ENCODE measurements around the gene NUDT16. TPM values are rescaled to one million over a fixed set of nuclear protein-coding genes. Genes with fewer than 3 reads are reported as not detected.
A peak's percentile ranks its signal among the peaks of the same experiment; 100 is the strongest.

The NUDT16 gene
- total and polyA plus RNA-seq, 9 of the 15 experiments (the other 6 are each of a cell fraction or from before 2014, with no cell fraction given) = 1.5 to 11.4 (median 7.6) TPM

- Histone ChIP-seq H3K4me3 (no peak overlapping the region), H3K4me1 (replicated peaks in 1 of 2; ENCODE audit: control insufficient read depth in 2 of 2, insufficient read depth in 2 of 2, low read length in 2 of 2) (no peaks in the 10 kb centered on the region), H4K20me1 (replicated peaks; ENCODE audit: control insufficient read depth, insufficient read depth, low read length) (no peaks in the 10 kb centered on the region), H3K79me2 (ENCODE audit: control insufficient read depth, insufficient read depth, low read length) (no peaks in the 10 kb centered on the region), H3K9ac (ENCODE audit: insufficient read depth in 1 of 2, low read depth in 2 of 2, low read length in 2 of 2) (no peak overlapping the region), H3K27ac (ENCODE audit: extremely low read depth, low read depth, low read length) (no peak overlapping the region), H3K9me3 (replicated peaks; ENCODE audit: control insufficient read depth, insufficient read depth, low read depth, low read length) (no peaks in the 10 kb centered on the region), H3K4me2 (ENCODE audit: insufficient read depth, low read length) (no peak overlapping the region), H3K27me3 (ENCODE audit: control insufficient read depth in 2 of 2, insufficient read depth in 2 of 2, low read length in 2 of 2) (peaks cover 0 to 6% of the 10 kb centered on the region in 2 experiments; a peak in 3 of 5 replicates), H2AFZ (ENCODE audit: low read depth, low read length) (no peak overlapping the region), H3K9me1 (ENCODE audit: control insufficient read depth, insufficient read depth, low read length) (no peaks in the 10 kb centered on the region), H3K36me3 (ENCODE audit: control insufficient read depth, insufficient read depth, low read length) (no peaks in the 10 kb centered on the region)
- ChIA-PET CTCF (ENCODE audit: low intra/inter-chr PET ratio) (no interaction called here), POLR2A (interaction anchor here (0.6 kb wide), 1 partner anchor 9 kb away, joined by 3 read pairs; no protein-coding TSS in a partner anchor)
- in situ Hi-C loops (cut with MboI) (no loop called here), intact Hi-C loops (cut with micrococcal nuclease) (no loop called here)
- no peak for TF ChIP-seq MTA3 (IDR thresholded peaks at IDR 0.05; ENCODE audit: borderline replicate concordance)
- no peak for TF ChIP-seq PKNOX1 (IDR thresholded peaks at IDR 0.05)
- no peak for DNase-seq (ENCODE audit: extremely low read depth in 1 of 4, low spot score in 3 of 4)
- no TSS peak for BruUV-seq (replicated peaks)
- no peak for FAIRE-seq
- ATAC-seq = no peak
- WGBS (ENCODE audit: insufficient coverage, low coverage, missing lambda C conversion rate) = 0% methylated on average over 3 of the region's 3 CpGs
Observed at GRCh38 chr3:131401978-131402377, 20.4 kb downstream of the NUDT16 start.

DNA sequence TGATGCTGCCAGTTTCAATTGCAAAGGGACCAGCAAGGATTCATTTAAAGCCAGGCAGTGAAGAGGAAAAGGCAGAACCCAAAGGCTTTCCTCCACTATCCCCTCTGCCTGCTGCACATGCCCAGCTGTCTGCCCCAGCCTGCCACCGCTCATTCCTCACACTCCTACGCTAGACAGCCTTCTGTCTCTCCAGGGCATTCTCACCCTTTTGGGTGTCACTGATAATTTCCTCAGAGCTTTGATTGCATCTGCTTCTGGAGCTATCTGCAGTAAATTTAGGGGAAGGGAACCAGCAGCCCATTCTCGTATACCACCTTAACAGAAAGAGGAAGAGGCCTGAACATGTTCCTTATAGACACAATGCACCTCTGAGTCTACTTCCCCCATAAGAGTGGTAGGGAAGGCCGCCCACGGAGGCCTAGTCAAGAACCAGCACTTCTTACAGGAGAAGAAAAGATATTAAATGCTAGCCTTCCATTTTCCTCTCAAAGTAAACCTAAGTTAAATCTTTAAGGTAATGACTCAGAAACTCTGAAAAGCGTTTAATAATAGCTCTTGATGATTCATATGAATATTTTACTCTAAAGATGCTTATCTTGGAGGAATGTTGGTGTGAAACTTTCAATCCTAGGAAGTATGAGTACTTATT, 20.9 kb downstream of the NUDT16 start:
- Histone ChIP-seq H3K36me3 (ENCODE audit: control insufficient read depth, insufficient read depth, low read length) (no peaks in the 10 kb centered on the region), H3K4me3 (no peak overlapping the region), H3K27ac (ENCODE audit: extremely low read depth, low read depth, low read length) (no peak overlapping the region), H2AFZ (ENCODE audit: low read depth, low read length) (no peak overlapping the region), H3K9me1 (ENCODE audit: control insufficient read depth, insufficient read depth, low read length) (no peaks in the 10 kb centered on the region), H3K9ac (ENCODE audit: insufficient read depth in 1 of 2, low read depth in 2 of 2, low read length in 2 of 2) (no peak overlapping the region), H3K79me2 (ENCODE audit: control insufficient read depth, insufficient read depth, low read length) (no peaks in the 10 kb centered on the region), H3K9me3 (replicated peaks; ENCODE audit: control insufficient read depth, insufficient read depth, low read depth, low read length) (no peaks in the 10 kb centered on the region), H3K27me3 (ENCODE audit: control insufficient read depth in 2 of 2, insufficient read depth in 2 of 2, low read length in 2 of 2) (peaks cover 0 to 6% of the 10 kb centered on the region in 2 experiments; a peak in 3 of 5 replicates), H4K20me1 (replicated peaks; ENCODE audit: control insufficient read depth, insufficient read depth, low read length) (no peaks in the 10 kb centered on the region), H3K4me2 (ENCODE audit: insufficient read depth, low read length) (no peak overlapping the region), H3K4me1 (replicated peaks in 1 of 2; ENCODE audit: control insufficient read depth in 2 of 2, insufficient read depth in 2 of 2, low read length in 2 of 2) (no peaks in the 10 kb centered on the region)
- 0% methylated on average over 6 of the region's 6 CpGs for WGBS (ENCODE audit: insufficient coverage, low coverage, missing lambda C conversion rate)
- ChIA-PET CTCF (ENCODE audit: low intra/inter-chr PET ratio) (no interaction called here), POLR2A (no interaction called here)
- TF ChIP-seq, protein P1, sequence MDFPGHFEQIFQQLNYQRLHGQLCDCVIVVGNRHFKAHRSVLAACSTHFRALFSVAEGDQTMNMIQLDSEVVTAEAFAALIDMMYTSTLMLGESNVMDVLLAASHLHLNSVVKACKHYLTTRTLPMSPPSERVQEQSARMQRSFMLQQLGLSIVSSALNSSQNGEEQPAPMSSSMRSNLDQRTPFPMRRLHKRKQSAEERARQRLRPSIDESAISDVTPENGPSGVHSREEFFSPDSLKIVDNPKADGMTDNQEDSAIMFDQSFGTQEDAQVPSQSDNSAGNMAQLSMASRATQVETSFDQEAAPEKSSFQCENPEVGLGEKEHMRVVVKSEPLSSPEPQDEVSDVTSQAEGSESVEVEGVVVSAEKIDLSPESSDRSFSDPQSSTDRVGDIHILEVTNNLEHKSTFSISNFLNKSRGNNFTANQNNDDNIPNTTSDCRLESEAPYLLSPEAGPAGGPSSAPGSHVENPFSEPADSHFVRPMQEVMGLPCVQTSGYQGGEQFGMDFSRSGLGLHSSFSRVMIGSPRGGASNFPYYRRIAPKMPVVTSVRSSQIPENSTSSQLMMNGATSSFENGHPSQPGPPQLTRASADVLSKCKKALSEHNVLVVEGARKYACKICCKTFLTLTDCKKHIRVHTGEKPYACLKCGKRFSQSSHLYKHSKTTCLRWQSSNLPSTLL (IDR thresholded peaks at IDR 0.05) = no peak
- TF ChIP-seq SPI1 (IDR thresholded peaks at IDR 0.05; ENCODE audit: borderline replicate concordance, low read depth, low read length) = peak; percentile 40; the same call in 1 of the 2 replicates
- FAIRE-seq = no peak
- intact Hi-C loops (cut with micrococcal nuclease) = no loop called here
- ATAC-seq = no peak
- in situ Hi-C loops (cut with MboI) = no loop called here
- BruUV-seq (replicated peaks) = no TSS peak
- DNase-seq (ENCODE audit: extremely low read depth in 1 of 4, low spot score in 3 of 4) = no peak

Measured in K562 (cell line).